HepG2 (cell line): ENCODE results near the gene MAST1. TPM values are rescaled to one million over a fixed set of nuclear protein-coding genes. Genes with fewer than 3 reads are reported as not detected.
"Not testable (repeated sequence)": the region's sequence is repeated elsewhere in the genome, so short reads cannot be mapped to it uniquely, and the experiment has no call there.

Experiments used
- ATAC-seq: fragments of 200-7000 bp; cut with Tn5 transposase; 3 replicates; pipeline ENCODE4 v1.9.1; 2020; ENCODE audit warnings: mild to moderate bottlenecking, moderate library complexity
- BruUV-seq: library from RNA; stranded (reverse); fragments of 400-500 nt; replicated peaks from 2 replicates; lab custom pipeline; 2021; lab: Mats Ljungman, UMichigan
- CTCF ChIA-PET: fragments of 300-600 bp; formaldehyde crosslinking; extraction: SDS; loops from one replicate; lab custom pipeline; 2021; ENCODE audit warnings: low total read pairs, inconsistent platforms, low intra/inter-chr PET ratio; lab: Yijun Ruan, JAX
- POLR2A ChIA-PET: fragments of 350-600 bp; sonication (Branson Sonifier 250); formaldehyde crosslinking; loops from one replicate; lab custom pipeline; 2020; ENCODE audit warnings: antibody characterized with exemption, inconsistent platforms; lab: Yijun Ruan, JAX
- DNase-seq: peaks from one replicate; pipeline ENCODE4 v3.0.0-alpha.2; 2015; ENCODE audit warnings: low spot score
- FAIRE-seq: peaks from 3 replicates; lab custom pipeline; 2011; peaks lifted over from hg19 to GRCh38; lab: Jason Lieb, UNC
- H2AFZ ChIP-seq: one replicate; pipeline ENCODE4 v1.6.1; 2011; ENCODE audit warnings: low read length, inconsistent platforms
- H3K27ac ChIP-seq: fragments of 300-600 bp; 3 replicates; pipeline ENCODE4 v1.8.0; 2011; ENCODE audit warnings: mixed run types, mild to moderate bottlenecking, mixed read lengths, low read length, inconsistent platforms; ENCODE audit not compliant: insufficient read depth; ENCODE audit errors: extremely low read length
- H3K27me3 ChIP-seq, 2 experiments: fragments of 200-600 bp in 1 of 2; 2 replicates in 1 of 2; 3 replicates in 1 of 2; pipeline versions ENCODE4 v1.6.0 to v1.8.0; 2011; ENCODE audit warnings: low read length in 2 of 2, mild to moderate bottlenecking in 2 of 2, moderate library complexity in 2 of 2, inconsistent platforms in 1 of 2; ENCODE audit not compliant: insufficient read depth in 2 of 2, control insufficient read depth in 1 of 2
- H3K36me3 ChIP-seq, 2 experiments: fragments of 200-600 bp in 1 of 2; replicated peaks in 1 of 2; 2 replicates in 1 of 2; 3 replicates in 1 of 2; pipeline versions ENCODE4 v1.5.1 to v1.8.0; 2011; ENCODE audit warnings: low read length in 2 of 2, inconsistent platforms in 1 of 2; ENCODE audit not compliant: insufficient read depth in 2 of 2, control insufficient read depth in 1 of 2
- H3K4me1 ChIP-seq: 2 replicates; pipeline ENCODE4 v1.5.1; 2012; ENCODE audit warnings: low read length, inconsistent platforms; ENCODE audit not compliant: insufficient read depth
- H3K4me2 ChIP-seq: 2 replicates; pipeline ENCODE4 v1.6.0; 2011; ENCODE audit warnings: low read depth, low read length, inconsistent platforms
- H3K4me3 ChIP-seq, 3 experiments: fragments of 200-600 bp in 1 of 3; sonication (generic), shearing (Covaris generic) in 1 of 3; replicated peaks in 1 of 3; 2 replicates each; pipeline ENCODE4 v1.5.1; 2011 to 2016; ENCODE audit warnings: low read length in 3 of 3, inconsistent platforms in 2 of 3, low read depth in 2 of 3, mild to moderate bottlenecking in 2 of 3, control low read depth in 1 of 3, mixed read lengths in 1 of 3; ENCODE audit not compliant: insufficient read depth in 1 of 3
- H3K79me2 ChIP-seq: one replicate; pipeline ENCODE4 v1.6.1; 2011; ENCODE audit warnings: low read length, inconsistent platforms; ENCODE audit not compliant: insufficient read depth
- H3K9ac ChIP-seq: 2 replicates; pipeline ENCODE4 v1.6.0; 2011; ENCODE audit warnings: mild to moderate bottlenecking, low read depth, low read length, inconsistent platforms; ENCODE audit not compliant: insufficient read depth
- H3K9me3 ChIP-seq: 2 replicates; pipeline ENCODE4 v1.5.1; 2012; ENCODE audit warnings: mild to moderate bottlenecking, low read length
- H4K20me1 ChIP-seq: 2 replicates; pipeline ENCODE4 v1.6.0; 2011; ENCODE audit warnings: inconsistent platforms, mild to moderate bottlenecking, low read length, moderate library complexity; ENCODE audit not compliant: insufficient read depth
- AGO2 ChIP-seq: fragments of 200-400 bp; formaldehyde crosslinking; optimal IDR thresholded peaks from 2 replicates; pipeline ENCODE3; 2017; ENCODE audit warnings: mild to moderate bottlenecking, low read depth, low read length, moderate library complexity
- MAFF ChIP-seq: IDR thresholded peaks from 2 replicates; pipeline ENCODE4 v1.6.1; 2011; ENCODE audit warnings: low read depth, low read length, improper control_type of control experiment
- MAFK ChIP-seq, 2 experiments: IDR thresholded peaks in 1 of 2; conservative IDR thresholded peaks in 1 of 2; 2 replicates each; pipeline ENCODE4 v1.6.1; 2011; ENCODE audit warnings: improper control_type of control experiment in 2 of 2, low read length in 2 of 2
- WGBS: methylation state at CpG from one replicate; pipeline ENCODE4 v1.1.6; 2017; ENCODE audit warnings: low lambda C conversion rate; 5-methylcytosine and 5-hydroxymethylcytosine counted together
- in situ Hi-C: cut with HindIII; loops from 2 replicates; pipeline ENCODE4 v1.10.0; 2017; ENCODE audit warnings: low pct_unique_long_range_greater_than_20kb; ENCODE audit not compliant: extremely low pct_ligation_motif_present
- intact Hi-C: fragments of 100-400 bp; cut with micrococcal nuclease; formaldehyde crosslinking; loops from one replicate; pipeline ENCODE4 v1.10.0; 2022; ENCODE audit not compliant: unreplicated experiment
- polyA plus RNA-seq, 8 experiments: library from polyadenylated mRNA; depleted of rRNA in 3 of 8; stranded (reverse) in 7 of 8; unstranded in 1 of 8; fragments of >200 nt; fragmentation: Illumina TruSeq in 4 of 8; extraction: Trizol in 4 of 8; gene quantifications; 2 replicates each; pipeline versions ENCODE4 v1.2.1 to v1.2.3, GENCODE V29; 2011 to 2016; ENCODE audit warnings: low read depth in 4 of 8, missing spikeins in 1 of 8, mixed read lengths in 1 of 8; ENCODE audit not compliant: insufficient read depth in 1 of 8
- total RNA-seq, 5 experiments: library from RNA; depleted of rRNA; stranded (reverse); fragments of >200 nt; fragmentation: Illumina TruSeq; extraction: Trizol; gene quantifications; 2 replicates each; pipeline ENCODE4 v1.2.3, GENCODE V29; 2016; ENCODE audit warnings: low read depth in 1 of 5
- TF ChIP-seq, protein P1 (sequence below): IDR thresholded peaks from 2 replicates; pipeline ENCODE4 v1.6.1; 2016; ENCODE audit warnings: missing compliant biosample characterization, missing genetic modification reagents, borderline replicate concordance

The MAST1 gene
- total and polyA plus RNA-seq, 2 of the 13 experiments (the other 11 are each of a cell fraction or from before 2014, with no cell fraction given) = 0.73 to 4.7 TPM

- POLR2A ChIA-PET = interaction anchor here (4.2 kb wide), 1 partner anchor 17 kb away, joined by 40 read pairs; the partner anchor contains the start of gene FARSA
- in situ Hi-C loops, H3K9ac ChIP-seq: not testable (repeated sequence)
Measured at GRCh38 chr19:12915860-12916259, 77.5 kb downstream of the MAST1 start.

DNA sequence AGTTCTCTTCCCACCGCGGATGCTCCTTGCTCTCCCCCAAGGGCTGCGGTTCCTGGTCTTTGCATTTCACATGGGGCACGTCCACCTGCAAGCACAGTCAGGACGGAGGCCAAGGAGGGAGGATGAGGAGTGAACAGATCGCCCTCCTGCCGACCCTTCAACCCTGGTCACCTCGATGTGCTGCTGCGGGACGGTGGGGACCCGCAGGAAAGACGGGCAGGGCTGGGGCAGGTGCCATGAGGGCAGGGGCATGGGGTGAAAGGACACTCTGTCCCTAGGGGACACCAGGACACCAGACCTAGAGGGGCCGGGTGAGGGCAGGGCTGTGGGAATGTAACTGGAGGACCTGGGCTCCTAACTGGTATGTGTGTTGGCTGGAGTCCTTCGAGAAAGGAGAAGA, 79.9 kb downstream of the MAST1 start:
- H3K4me1 ChIP-seq = peaks cover 12% of the 10 kb centered on the region
- H3K27me3 ChIP-seq = no peaks in the 10 kb centered on the region
- no peaks in the 10 kb centered on the region for H3K79me2 ChIP-seq
- no peak overlapping the region for H3K9ac ChIP-seq
- FAIRE-seq (no peak), ATAC-seq (peak; percentile 16; the same call in 1 of the 3 replicates), DNase-seq (no peak)
- POLR2A ChIA-PET = interaction anchor here (1.1 kb wide), 1 partner anchor 11 kb away, joined by 3 read pairs; no protein-coding TSS in a partner anchor
- no peak overlapping the region for H3K4me3 ChIP-seq
- 89% methylated on average over 14 of the region's 14 CpGs for WGBS
- H4K20me1 ChIP-seq = no peaks in the 10 kb centered on the region
- H3K4me2 ChIP-seq = no peak overlapping the region
- H3K36me3 ChIP-seq = peaks cover 8 to 10% of the 10 kb centered on the region in 2 experiments; a peak in 3 of 5 replicates
- H3K27ac ChIP-seq = no peak overlapping the region
- BruUV-seq = no TSS peak
- intact Hi-C loops = no loop called here
- no peak overlapping the region for H2AFZ ChIP-seq
- CTCF ChIA-PET = no interaction called here
- TF ChIP-seq, protein P1, sequence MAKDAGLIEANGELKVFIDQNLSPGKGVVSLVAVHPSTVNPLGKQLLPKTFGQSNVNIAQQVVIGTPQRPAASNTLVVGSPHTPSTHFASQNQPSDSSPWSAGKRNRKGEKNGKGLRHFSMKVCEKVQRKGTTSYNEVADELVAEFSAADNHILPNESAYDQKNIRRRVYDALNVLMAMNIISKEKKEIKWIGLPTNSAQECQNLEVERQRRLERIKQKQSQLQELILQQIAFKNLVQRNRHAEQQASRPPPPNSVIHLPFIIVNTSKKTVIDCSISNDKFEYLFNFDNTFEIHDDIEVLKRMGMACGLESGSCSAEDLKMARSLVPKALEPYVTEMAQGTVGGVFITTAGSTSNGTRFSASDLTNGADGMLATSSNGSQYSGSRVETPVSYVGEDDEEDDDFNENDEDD (CRISPR knock-in tag) = no peak
- peak; percentile 42 for TF ChIP-seq AGO2
- H3K9me3 ChIP-seq = no peaks in the 10 kb centered on the region
- in situ Hi-C loops = no loop called here

More at GRCh38 chr19:12915860-12916259, 77.5 kb downstream of the MAST1 start:
- H3K9me3 ChIP-seq, H3K79me2 ChIP-seq, DNase-seq, H3K4me2 ChIP-seq, CTCF ChIA-PET, FAIRE-seq, H4K20me1 ChIP-seq, H3K27me3 ChIP-seq, H3K27ac ChIP-seq, H3K4me3 ChIP-seq, BruUV-seq, H3K36me3 ChIP-seq, ATAC-seq, intact Hi-C loops, H2AFZ ChIP-seq: not testable (repeated sequence)
- TF ChIP-seq MAFK (conservative IDR thresholded peaks at IDR 0.05 in 1 of 2, IDR thresholded peaks at IDR 0.05 in 1 of 2; ENCODE audit: low read length in 2 of 2) (peak; percentile 42 to 66; a peak in 2 of 4 replicates), MAFF (0 out of 2 replicates have a peak, but pooled peaks have one; percentile 21)
- H3K4me1 ChIP-seq = peaks cover 30% of the 10 kb centered on the region
- 94% methylated on average over 4 of the region's 4 CpGs for WGBS
